H1 (cell line): ENCODE measurements around the gene SGCG. TPM values are rescaled to one million over a fixed set of nuclear protein-coding genes. Genes with fewer than 3 reads are reported as not detected.

Experiments
- CBX8 ChIP-seq: fragments of 300-800, 300-1000 bp; sonication (generic); IDR thresholded peaks from 2 replicates; pipeline ENCODE4 v1.7.1; 2016; ENCODE audit warnings: low read depth, low read length, borderline replicate concordance
- CHD2 ChIP-seq: IDR thresholded peaks from 2 replicates; pipeline ENCODE4 v1.6.1; 2012; ENCODE audit warnings: low read length, improper control_type of control experiment
- PHF8 ChIP-seq: fragments of 200-600 bp; sonication (generic); conservative IDR thresholded peaks from 2 replicates; pipeline ENCODE4 v1.7.1; 2012; ENCODE audit warnings: low read depth, mild to moderate bottlenecking, inconsistent platforms, low read length, moderate library complexity
- RXRA ChIP-seq: IDR thresholded peaks from 2 replicates; pipeline ENCODE4 v1.6.1; 2011; ENCODE audit warnings: low read depth, mild to moderate bottlenecking, low read length, moderate library complexity; ENCODE audit not compliant: insufficient read depth
- SIX5 ChIP-seq: IDR thresholded peaks from 2 replicates; pipeline ENCODE4 v1.6.1; 2011; ENCODE audit warnings: mild to moderate bottlenecking, low read depth, low read length
- polyA plus RNA-seq, 7 experiments: library from polyadenylated mRNA; depleted of rRNA in 3 of 7; stranded (reverse) in 5 of 7; unstranded in 2 of 7; fragments of >200 nt in 5 of 7; fragments of 200-250 nt in 2 of 7; gene quantifications; 1 replicate in 5 of 7; 2 replicates in 1 of 7; 4 replicates in 1 of 7; pipeline versions ENCODE4 v1.2.1 to v1.2.3, GENCODE V29; 2011 to 2013; ENCODE audit warnings: missing spikeins in 2 of 7, mixed read lengths in 2 of 7
- total RNA-seq: library from RNA; stranded (reverse); fragmentation: NEBNext Ultra II Directional; extraction: Animal tissue kit (Norgen Biotek cat#: 25700); gene quantifications from 2 replicates; pipeline ENCODE4 v1.2.1, GENCODE V29; 2021
- TF ChIP-seq, protein P1 (sequence below): fragments of 300-600 bp; sonication (generic); IDR thresholded peaks from 2 replicates; pipeline ENCODE4 v1.7.1; 2012; ENCODE audit warnings: low read length, moderate library complexity, mild to moderate bottlenecking, inconsistent platforms; ENCODE audit not compliant: insufficient replicate concordance
- TF ChIP-seq, protein P2 (sequence below): IDR thresholded peaks from 2 replicates; pipeline ENCODE4 v1.6.1; 2011; ENCODE audit warnings: low read length, improper control_type of control experiment

Gene SGCG
- total and polyA plus RNA-seq, 2 of the 8 experiments (the other 6 are each of a cell fraction or from before 2014, with no cell fraction given), result 0.05 TPM; not detected in 1

DNA sequence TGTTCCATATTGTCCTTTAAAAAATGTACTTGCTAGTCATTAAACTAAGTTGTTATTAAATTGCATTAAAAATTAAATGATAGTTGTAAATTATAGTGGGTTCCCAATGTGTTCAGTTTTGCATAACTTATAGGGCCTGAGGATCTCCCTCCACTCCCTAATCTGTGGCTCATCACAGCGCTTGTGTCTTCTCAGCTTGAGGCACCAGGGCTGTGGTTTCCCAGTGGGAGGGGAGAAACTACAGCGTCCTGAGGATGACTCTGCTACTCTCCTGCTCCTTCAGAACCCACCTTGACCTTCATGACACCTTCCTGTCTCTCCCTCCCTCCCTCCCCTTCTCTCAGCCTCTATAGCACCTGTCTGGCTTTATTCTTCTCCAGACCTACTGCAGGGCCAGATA, 1.4 kb downstream of the SGCG start (continued):
- TF ChIP-seq, protein P1, sequence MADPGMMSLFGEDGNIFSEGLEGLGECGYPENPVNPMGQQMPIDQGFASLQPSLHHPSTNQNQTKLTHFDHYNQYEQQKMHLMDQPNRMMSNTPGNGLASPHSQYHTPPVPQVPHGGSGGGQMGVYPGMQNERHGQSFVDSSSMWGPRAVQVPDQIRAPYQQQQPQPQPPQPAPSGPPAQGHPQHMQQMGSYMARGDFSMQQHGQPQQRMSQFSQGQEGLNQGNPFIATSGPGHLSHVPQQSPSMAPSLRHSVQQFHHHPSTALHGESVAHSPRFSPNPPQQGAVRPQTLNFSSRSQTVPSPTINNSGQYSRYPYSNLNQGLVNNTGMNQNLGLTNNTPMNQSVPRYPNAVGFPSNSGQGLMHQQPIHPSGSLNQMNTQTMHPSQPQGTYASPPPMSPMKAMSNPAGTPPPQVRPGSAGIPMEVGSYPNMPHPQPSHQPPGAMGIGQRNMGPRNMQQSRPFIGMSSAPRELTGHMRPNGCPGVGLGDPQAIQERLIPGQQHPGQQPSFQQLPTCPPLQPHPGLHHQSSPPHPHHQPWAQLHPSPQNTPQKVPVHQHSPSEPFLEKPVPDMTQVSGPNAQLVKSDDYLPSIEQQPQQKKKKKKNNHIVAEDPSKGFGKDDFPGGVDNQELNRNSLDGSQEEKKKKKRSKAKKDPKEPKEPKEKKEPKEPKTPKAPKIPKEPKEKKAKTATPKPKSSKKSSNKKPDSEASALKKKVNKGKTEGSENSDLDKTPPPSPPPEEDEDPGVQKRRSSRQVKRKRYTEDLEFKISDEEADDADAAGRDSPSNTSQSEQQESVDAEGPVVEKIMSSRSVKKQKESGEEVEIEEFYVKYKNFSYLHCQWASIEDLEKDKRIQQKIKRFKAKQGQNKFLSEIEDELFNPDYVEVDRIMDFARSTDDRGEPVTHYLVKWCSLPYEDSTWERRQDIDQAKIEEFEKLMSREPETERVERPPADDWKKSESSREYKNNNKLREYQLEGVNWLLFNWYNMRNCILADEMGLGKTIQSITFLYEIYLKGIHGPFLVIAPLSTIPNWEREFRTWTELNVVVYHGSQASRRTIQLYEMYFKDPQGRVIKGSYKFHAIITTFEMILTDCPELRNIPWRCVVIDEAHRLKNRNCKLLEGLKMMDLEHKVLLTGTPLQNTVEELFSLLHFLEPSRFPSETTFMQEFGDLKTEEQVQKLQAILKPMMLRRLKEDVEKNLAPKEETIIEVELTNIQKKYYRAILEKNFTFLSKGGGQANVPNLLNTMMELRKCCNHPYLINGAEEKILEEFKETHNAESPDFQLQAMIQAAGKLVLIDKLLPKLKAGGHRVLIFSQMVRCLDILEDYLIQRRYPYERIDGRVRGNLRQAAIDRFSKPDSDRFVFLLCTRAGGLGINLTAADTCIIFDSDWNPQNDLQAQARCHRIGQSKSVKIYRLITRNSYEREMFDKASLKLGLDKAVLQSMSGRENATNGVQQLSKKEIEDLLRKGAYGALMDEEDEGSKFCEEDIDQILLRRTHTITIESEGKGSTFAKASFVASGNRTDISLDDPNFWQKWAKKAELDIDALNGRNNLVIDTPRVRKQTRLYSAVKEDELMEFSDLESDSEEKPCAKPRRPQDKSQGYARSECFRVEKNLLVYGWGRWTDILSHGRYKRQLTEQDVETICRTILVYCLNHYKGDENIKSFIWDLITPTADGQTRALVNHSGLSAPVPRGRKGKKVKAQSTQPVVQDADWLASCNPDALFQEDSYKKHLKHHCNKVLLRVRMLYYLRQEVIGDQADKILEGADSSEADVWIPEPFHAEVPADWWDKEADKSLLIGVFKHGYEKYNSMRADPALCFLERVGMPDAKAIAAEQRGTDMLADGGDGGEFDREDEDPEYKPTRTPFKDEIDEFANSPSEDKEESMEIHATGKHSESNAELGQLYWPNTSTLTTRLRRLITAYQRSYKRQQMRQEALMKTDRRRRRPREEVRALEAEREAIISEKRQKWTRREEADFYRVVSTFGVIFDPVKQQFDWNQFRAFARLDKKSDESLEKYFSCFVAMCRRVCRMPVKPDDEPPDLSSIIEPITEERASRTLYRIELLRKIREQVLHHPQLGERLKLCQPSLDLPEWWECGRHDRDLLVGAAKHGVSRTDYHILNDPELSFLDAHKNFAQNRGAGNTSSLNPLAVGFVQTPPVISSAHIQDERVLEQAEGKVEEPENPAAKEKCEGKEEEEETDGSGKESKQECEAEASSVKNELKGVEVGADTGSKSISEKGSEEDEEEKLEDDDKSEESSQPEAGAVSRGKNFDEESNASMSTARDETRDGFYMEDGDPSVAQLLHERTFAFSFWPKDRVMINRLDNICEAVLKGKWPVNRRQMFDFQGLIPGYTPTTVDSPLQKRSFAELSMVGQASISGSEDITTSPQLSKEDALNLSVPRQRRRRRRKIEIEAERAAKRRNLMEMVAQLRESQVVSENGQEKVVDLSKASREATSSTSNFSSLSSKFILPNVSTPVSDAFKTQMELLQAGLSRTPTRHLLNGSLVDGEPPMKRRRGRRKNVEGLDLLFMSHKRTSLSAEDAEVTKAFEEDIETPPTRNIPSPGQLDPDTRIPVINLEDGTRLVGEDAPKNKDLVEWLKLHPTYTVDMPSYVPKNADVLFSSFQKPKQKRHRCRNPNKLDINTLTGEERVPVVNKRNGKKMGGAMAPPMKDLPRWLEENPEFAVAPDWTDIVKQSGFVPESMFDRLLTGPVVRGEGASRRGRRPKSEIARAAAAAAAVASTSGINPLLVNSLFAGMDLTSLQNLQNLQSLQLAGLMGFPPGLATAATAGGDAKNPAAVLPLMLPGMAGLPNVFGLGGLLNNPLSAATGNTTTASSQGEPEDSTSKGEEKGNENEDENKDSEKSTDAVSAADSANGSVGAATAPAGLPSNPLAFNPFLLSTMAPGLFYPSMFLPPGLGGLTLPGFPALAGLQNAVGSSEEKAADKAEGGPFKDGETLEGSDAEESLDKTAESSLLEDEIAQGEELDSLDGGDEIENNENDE, result no peak
- TF ChIP-seq, protein P2, sequence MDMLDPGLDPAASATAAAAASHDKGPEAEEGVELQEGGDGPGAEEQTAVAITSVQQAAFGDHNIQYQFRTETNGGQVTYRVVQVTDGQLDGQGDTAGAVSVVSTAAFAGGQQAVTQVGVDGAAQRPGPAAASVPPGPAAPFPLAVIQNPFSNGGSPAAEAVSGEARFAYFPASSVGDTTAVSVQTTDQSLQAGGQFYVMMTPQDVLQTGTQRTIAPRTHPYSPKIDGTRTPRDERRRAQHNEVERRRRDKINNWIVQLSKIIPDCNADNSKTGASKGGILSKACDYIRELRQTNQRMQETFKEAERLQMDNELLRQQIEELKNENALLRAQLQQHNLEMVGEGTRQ, result no peak
- TF ChIP-seq RXRA (no peak), CBX8 (no peak), CHD2 (no peak), SIX5 (no peak), PHF8 (no peak)
